NCI-H1105 treated with DMSO at 0.1 percent for 48 hours (cell line): ENCODE results near the gene NIPA2.

Experiments
- DNase-seq: peaks from one replicate; lab custom pipeline; 2025; lab: John Stamatoyannopoulos, UW

Gene NIPA2

GRCh38 chr15:22902981-22903380 is 64.5 kb downstream of the NIPA2 start:
- DNase-seq = no peak

GRCh38 chr15:22903427-22903826 is 65.0 kb downstream of the NIPA2 start:
- DNase-seq = no peak

- DNase-seq = peak; percentile 82
Measured at GRCh38 chr15:22903961-22904534, 65.6 kb downstream of the NIPA2 start.

GRCh38 chr15:22904736-22905135 is 66.3 kb downstream of the NIPA2 start:
- DNase-seq = peak; percentile 63

- no peak for DNase-seq
Measured at GRCh38 chr15:22907161-22907950, 68.9 kb downstream of the NIPA2 start.

GRCh38 chr15:22908830-22909229 is 70.4 kb downstream of the NIPA2 start:
- DNase-seq = no peak

GRCh38 chr15:22911306-22911705 is 72.8 kb downstream of the NIPA2 start:
- no peak for DNase-seq

GRCh38 chr15:22912256-22912655 is 73.8 kb downstream of the NIPA2 start:
- no peak for DNase-seq

- DNase-seq = no peak
Measured at GRCh38 chr15:22913646-22914380, 75.3 kb downstream of the NIPA2 start.

GRCh38 chr15:22915866-22916515 is 77.5 kb downstream of the NIPA2 start:
- no peak for DNase-seq

GRCh38 chr15:22916606-22917350 is 78.3 kb downstream of the NIPA2 start:
- DNase-seq = no peak

GRCh38 chr15:22917556-22917955 is 79.1 kb downstream of the NIPA2 start:
- no peak for DNase-seq
